Measurements from ENCODE around the gene PEAK1. TPM values are rescaled to one million over a fixed set of nuclear protein-coding genes. Genes with fewer than 3 reads are reported as not detected.

Gene PEAK1
- total RNA-seq, 4 donors from 2014 or later, result 51.1 to 82.2 (median 58.1) TPM

- WGBS, 2 donors (ENCODE audit: low coverage in 1 of 2), result 10 to 18% methylated on average over 2 to 21 of the region's 21 CpGs
- no peak overlapping the region for H3K27ac ChIP-seq
Observed at GRCh38 chr15:77083381-77084160, 336.3 kb downstream of the PEAK1 start.

GRCh38 chr15:77081971-77082370 is 337.9 kb downstream of the PEAK1 start:
- Histone ChIP-seq H3K36me3 (no peaks in the 10 kb centered on the region), H3K27me3 (no peaks in the 10 kb centered on the region), H3K27ac (no peak overlapping the region), H3K4me3 (no peak overlapping the region), H3K9me3 (no peaks in the 10 kb centered on the region), H3K4me1 (peaks cover 0 to 9% (median 2%) of the 10 kb centered on the region in 4 donors)
- no peak for DNase-seq
- 50 to 76% methylated on average over 2 to 5 of the region's 5 CpGs for WGBS, 2 donors (ENCODE audit: low coverage in 1 of 2)
- TF ChIP-seq POLR2AphosphoS5 (IDR thresholded peaks at IDR 0.05) (no peak), POLR2A (IDR thresholded peaks at IDR 0.05) (no peak)
- intact Hi-C loops (cut with DNase I; ENCODE audit: low total_unique reads) (no loop called here), in situ Hi-C loops (cut with MboI; ENCODE audit: low pct_ligation_motif_present in 1 of 4, low pct_unique_long_range_greater_than_20kb in 1 of 4, low sequenced_read_pairs in 3 of 4) (no loop called here)

More at GRCh38 chr15:77083381-77084160, 336.3 kb downstream of the PEAK1 start:
- peak; percentile 88 for DNase-seq
- Histone ChIP-seq H3K4me3 (peak overlapping the region in 2 of 4 donors; percentile 7 to 38), H3K4me1 (peaks cover 0 to 9% (median 2%) of the 10 kb centered on the region in 4 donors), H3K36me3 (no peaks in the 10 kb centered on the region), H3K27me3 (no peaks in the 10 kb centered on the region), H3K9me3 (no peaks in the 10 kb centered on the region)
- intact Hi-C loops (cut with DNase I; ENCODE audit: low total_unique reads), result no loop called here
- in situ Hi-C loops (cut with MboI; ENCODE audit: low pct_ligation_motif_present in 1 of 4, low pct_unique_long_range_greater_than_20kb in 1 of 4, low sequenced_read_pairs in 3 of 4), result no loop called here
- no peak for TF ChIP-seq CTCF (IDR thresholded peaks at IDR 0.05)
- no peak for TF ChIP-seq EP300 (IDR thresholded peaks at IDR 0.05; ENCODE audit: low read depth)
- no peak for TF ChIP-seq POLR2AphosphoS5 (IDR thresholded peaks at IDR 0.05)
- no peak for TF ChIP-seq POLR2A (IDR thresholded peaks at IDR 0.05)

GRCh38 chr15:77076323-77076915 is 343.5 kb downstream of the PEAK1 start:
- H3K4me1 ChIP-seq, result peaks cover 0 to 5% (median 2%) of the 10 kb centered on the region in 4 donors
- intact Hi-C loops (cut with DNase I; ENCODE audit: low total_unique reads), result loop anchor here (5.0 kb wide), 1 partner anchor 709 kb away; no protein-coding TSS in a partner anchor
- no peaks in the 10 kb centered on the region for H3K27me3 ChIP-seq
- no peaks in the 10 kb centered on the region for H3K36me3 ChIP-seq
- no peak for TF ChIP-seq POLR2A (IDR thresholded peaks at IDR 0.05)
- no peak for TF ChIP-seq POLR2AphosphoS5 (IDR thresholded peaks at IDR 0.05)
- TF ChIP-seq EP300 (IDR thresholded peaks at IDR 0.05; ENCODE audit: low read depth), result no peak
- TF ChIP-seq CTCF (IDR thresholded peaks at IDR 0.05), result no peak
- H3K27ac ChIP-seq, result no peak overlapping the region
- in situ Hi-C loops (cut with MboI; ENCODE audit: low pct_ligation_motif_present in 1 of 4, low pct_unique_long_range_greater_than_20kb in 1 of 4, low sequenced_read_pairs in 3 of 4), result no loop called here
- H3K9me3 ChIP-seq, result no peaks in the 10 kb centered on the region
- WGBS, 2 donors (ENCODE audit: low coverage in 1 of 2), result 62 to 67% methylated on average over 4 of the region's 4 CpGs
- no peak for DNase-seq
- no peak overlapping the region for H3K4me3 ChIP-seq

- DNase-seq, result no peak
Observed at GRCh38 chr15:77075528-77075927, 344.4 kb downstream of the PEAK1 start.

More at GRCh38 chr15:77075528-77075927, 344.4 kb downstream of the PEAK1 start:
- H3K27me3 ChIP-seq, result no peaks in the 10 kb centered on the region
- H3K9me3 ChIP-seq, result no peaks in the 10 kb centered on the region
- in situ Hi-C loops (cut with MboI; ENCODE audit: low pct_ligation_motif_present in 1 of 4, low pct_unique_long_range_greater_than_20kb in 1 of 4, low sequenced_read_pairs in 3 of 4), result no loop called here
- no peak overlapping the region for H3K27ac ChIP-seq
- H3K4me3 ChIP-seq, result no peak overlapping the region
- H3K4me1 ChIP-seq, result peaks cover 0 to 10% (median 6%) of the 10 kb centered on the region in 4 donors
- TF ChIP-seq CTCF (IDR thresholded peaks at IDR 0.05) (peak in 1 of 5 experiments; percentile 22), POLR2AphosphoS5 (IDR thresholded peaks at IDR 0.05) (no peak)
- intact Hi-C loops (cut with DNase I; ENCODE audit: low total_unique reads), result loop anchor here (5.0 kb wide), 1 partner anchor 708 kb away; no protein-coding TSS in a partner anchor
- H3K36me3 ChIP-seq, result no peaks in the 10 kb centered on the region
- 61 to 86% methylated on average over 1 to 9 of the region's 9 CpGs for WGBS, 2 donors (ENCODE audit: low coverage in 1 of 2)
